HFFc6 (cell line): ENCODE results near the gene TMEM150B. TPM values are rescaled to one million over a fixed set of nuclear protein-coding genes. Genes with fewer than 3 reads are reported as not detected.

Experiments used
- DNase-seq: peaks from one replicate; pipeline ENCODE4 v3.0.0-alpha.2; 2018
- H3K27ac Mint-ChIP-seq: 2 replicates; pipeline ENCODE4 v1.8.0; 2020; ENCODE audit warnings: mild to moderate bottlenecking, mixed read lengths
- H3K27me3 Mint-ChIP-seq: 2 replicates; pipeline ENCODE4 v1.8.0; 2021; ENCODE audit warnings: mild to moderate bottlenecking, moderate library complexity, mixed read lengths; ENCODE audit not compliant: insufficient read depth
- H3K36me3 Mint-ChIP-seq: 2 replicates; pipeline ENCODE4 v1.8.0; 2021; ENCODE audit warnings: low read depth, mixed read lengths
- H3K4me1 Mint-ChIP-seq: 2 replicates; pipeline ENCODE4 v1.8.0; 2020; ENCODE audit warnings: low read depth, mixed read lengths
- H3K4me3 Mint-ChIP-seq: 2 replicates; pipeline ENCODE4 v1.8.0; 2020; ENCODE audit warnings: mild to moderate bottlenecking, moderate library complexity, mixed read lengths
- H3K9me3 Mint-ChIP-seq: 2 replicates; pipeline ENCODE4 v1.8.0; 2020; ENCODE audit warnings: mild to moderate bottlenecking, mixed read lengths
- CTCF ChIP-seq: fragments of 200-600 bp; sonication (generic); IDR thresholded peaks from 2 replicates; pipeline ENCODE4 v1.5.0; 2021; ENCODE audit warnings: antibody characterized with exemption, mild to moderate bottlenecking
- total RNA-seq, 6 experiments: library from RNA; stranded (reverse); fragmentation: NEBNext Ultra II Directional; extraction: Animal tissue kit (Norgen Biotek cat#: 25700); gene quantifications; 2 replicates in 1 of 6; 3 replicates in 5 of 6; pipeline ENCODE4 v1.2.3, GENCODE V29; 2021

Gene TMEM150B
- total RNA-seq, 6 experiments from 2014 or later = not detected

GRCh38 chr19:55347442-55348009 lies 22.4 kb upstream of the TMEM150B start:
- DNase-seq = no peak
- no peak overlapping the region for H3K27ac Mint-ChIP-seq

GRCh38 chr19:55346725-55347441 lies 21.7 kb upstream of the TMEM150B start:
- Mint-ChIP-seq H3K9me3 (no peaks in the 10 kb centered on the region), H3K27ac (no peak overlapping the region), H3K36me3 (no peaks in the 10 kb centered on the region; the same call in 1 of the 2 replicates), H3K4me1 (peaks cover 11% of the 10 kb centered on the region), H3K4me3 (no peak overlapping the region), H3K27me3 (peaks cover 6% of the 10 kb centered on the region)
- no peak for DNase-seq
- TF ChIP-seq CTCF = no peak

More at GRCh38 chr19:55347442-55348009, 22.4 kb upstream of the TMEM150B start:
- no peak for TF ChIP-seq CTCF
- Mint-ChIP-seq H3K27me3 (peaks cover 8% of the 10 kb centered on the region), H3K4me3 (no peak overlapping the region), H3K9me3 (no peaks in the 10 kb centered on the region), H3K4me1 (peaks cover 11% of the 10 kb centered on the region), H3K36me3 (no peaks in the 10 kb centered on the region; the same call in 1 of the 2 replicates)

- Mint-ChIP-seq H3K27me3 (no peaks in the 10 kb centered on the region), H3K27ac (no peak overlapping the region), H3K4me1 (peaks cover 17% of the 10 kb centered on the region), H3K4me3 (no peak overlapping the region), H3K9me3 (no peaks in the 10 kb centered on the region), H3K36me3 (no peaks in the 10 kb centered on the region; the same call in 1 of the 2 replicates)
- no peak for DNase-seq
- TF ChIP-seq CTCF = no peak
These were observed 20.9 kb upstream of the TMEM150B start for GRCh38 chr19:55345818-55346724.

- no peak for DNase-seq
- Mint-ChIP-seq H3K36me3 (no peaks in the 10 kb centered on the region; the same call in 1 of the 2 replicates), H3K9me3 (no peaks in the 10 kb centered on the region), H3K27ac (no peak overlapping the region), H3K4me1 (peaks cover 23% of the 10 kb centered on the region), H3K27me3 (no peaks in the 10 kb centered on the region), H3K4me3 (no peak overlapping the region)
- no peak for TF ChIP-seq CTCF
These were observed 20.1 kb upstream of the TMEM150B start for GRCh38 chr19:55345101-55345817.

GRCh38 chr19:55344444-55344843 lies 19.3 kb upstream of the TMEM150B start:
- no peak for DNase-seq
- Mint-ChIP-seq H3K27ac (no peak overlapping the region), H3K27me3 (peaks cover 2% of the 10 kb centered on the region; the same call in 1 of the 2 replicates), H3K9me3 (no peaks in the 10 kb centered on the region), H3K36me3 (no peaks in the 10 kb centered on the region; the same call in 1 of the 2 replicates), H3K4me3 (no peak overlapping the region), H3K4me1 (peaks cover 23% of the 10 kb centered on the region)
- no peak for TF ChIP-seq CTCF
